ENCODE results near the gene SPATS2. TPM values are rescaled to one million over a fixed set of nuclear protein-coding genes. Genes with fewer than 3 reads are reported as not detected.
"Not testable (repeated sequence)": the region's sequence is repeated elsewhere in the genome, so short reads cannot be mapped to it uniquely, and the experiment has no call there.

The SPATS2 gene
- total RNA-seq, 1 donor from 2014 or later = 49.5 TPM

DNA sequence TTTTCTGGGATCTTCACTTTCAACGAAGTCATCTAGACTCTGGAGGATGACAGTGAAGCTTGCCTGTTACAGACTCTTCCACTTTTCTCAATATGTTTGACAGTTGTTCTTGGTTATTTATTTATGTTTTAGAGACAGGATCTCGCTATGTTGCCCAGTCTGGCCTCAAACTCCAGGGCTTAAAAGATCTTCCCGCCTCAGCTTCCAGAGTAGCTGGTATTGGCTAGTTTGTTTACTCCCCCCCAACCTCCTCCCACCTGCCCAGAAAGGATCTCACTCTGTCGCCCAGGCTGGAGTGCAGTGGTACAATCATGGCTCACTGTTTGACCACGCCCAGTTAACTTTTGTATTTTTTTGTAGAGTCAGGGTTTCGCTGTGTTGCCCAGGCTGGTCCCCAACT, 3.3 kb downstream of the SPATS2 start:
- H3K4me2 ChIP-seq = no peak overlapping the region
- no peak overlapping the region for H3K9ac ChIP-seq
- peaks cover 60% of the 10 kb centered on the region for H4K20me1 ChIP-seq (ENCODE audit: low read depth)
- no peak overlapping the region for H3K4me3 Mint-ChIP-seq
- no peak overlapping the region for H3K27ac Mint-ChIP-seq
- H2AFZ ChIP-seq (replicated peaks) = no peak overlapping the region
- H3K4me3 ChIP-seq = no peak overlapping the region
- peaks cover 14% of the 10 kb centered on the region for H3K36me3 Mint-ChIP-seq
- H3K9me3 Mint-ChIP-seq = no peaks in the 10 kb centered on the region
- H3K36me3 ChIP-seq = no peaks in the 10 kb centered on the region
- no peak overlapping the region for H3K27ac ChIP-seq
- H3K79me2 ChIP-seq (ENCODE audit: low read depth) = peaks cover 79% of the 10 kb centered on the region
- peaks cover 19% of the 10 kb centered on the region for H3K4me1 Mint-ChIP-seq
- TF ChIP-seq, protein P1, sequence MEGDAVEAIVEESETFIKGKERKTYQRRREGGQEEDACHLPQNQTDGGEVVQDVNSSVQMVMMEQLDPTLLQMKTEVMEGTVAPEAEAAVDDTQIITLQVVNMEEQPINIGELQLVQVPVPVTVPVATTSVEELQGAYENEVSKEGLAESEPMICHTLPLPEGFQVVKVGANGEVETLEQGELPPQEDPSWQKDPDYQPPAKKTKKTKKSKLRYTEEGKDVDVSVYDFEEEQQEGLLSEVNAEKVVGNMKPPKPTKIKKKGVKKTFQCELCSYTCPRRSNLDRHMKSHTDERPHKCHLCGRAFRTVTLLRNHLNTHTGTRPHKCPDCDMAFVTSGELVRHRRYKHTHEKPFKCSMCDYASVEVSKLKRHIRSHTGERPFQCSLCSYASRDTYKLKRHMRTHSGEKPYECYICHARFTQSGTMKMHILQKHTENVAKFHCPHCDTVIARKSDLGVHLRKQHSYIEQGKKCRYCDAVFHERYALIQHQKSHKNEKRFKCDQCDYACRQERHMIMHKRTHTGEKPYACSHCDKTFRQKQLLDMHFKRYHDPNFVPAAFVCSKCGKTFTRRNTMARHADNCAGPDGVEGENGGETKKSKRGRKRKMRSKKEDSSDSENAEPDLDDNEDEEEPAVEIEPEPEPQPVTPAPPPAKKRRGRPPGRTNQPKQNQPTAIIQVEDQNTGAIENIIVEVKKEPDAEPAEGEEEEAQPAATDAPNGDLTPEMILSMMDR (IDR thresholded peaks at IDR 0.05) = no peak
- TF ChIP-seq EZH2phosphoT487 (IDR thresholded peaks at IDR 0.05) = no peak
- no peak for TF ChIP-seq EZH2 (IDR thresholded peaks at IDR 0.05)
- H3K27me3 ChIP-seq = peaks cover 2% of the 10 kb centered on the region
- peaks cover 14% of the 10 kb centered on the region for H3K4me1 ChIP-seq
- peaks cover 39% of the 10 kb centered on the region for H3F3A ChIP-seq (ENCODE audit: low read depth)
- no peaks in the 10 kb centered on the region for H3K9me3 ChIP-seq (ENCODE audit: low read depth)
- DNase-seq (ENCODE audit: low spot score) = no peak
- H3K27me3 Mint-ChIP-seq (ENCODE audit: insufficient read depth, low read depth) = no peaks in the 10 kb centered on the region

GRCh38 chr12:49375406-49375805, 8.1 kb downstream of the SPATS2 start:
- H3K27me3 Mint-ChIP-seq (ENCODE audit: insufficient read depth, low read depth) = no peaks in the 10 kb centered on the region
- H3K4me3 ChIP-seq = no peak overlapping the region
- H3K9me3 Mint-ChIP-seq = no peaks in the 10 kb centered on the region
- H3K36me3 ChIP-seq = no peaks in the 10 kb centered on the region
- H3K36me3 Mint-ChIP-seq = peaks cover 14% of the 10 kb centered on the region
- H3K27ac ChIP-seq = no peak overlapping the region
- no peaks in the 10 kb centered on the region for H3K27me3 ChIP-seq
- no peaks in the 10 kb centered on the region for H3K9me3 ChIP-seq (ENCODE audit: low read depth)
- peaks cover 99% of the 10 kb centered on the region for H3K79me2 ChIP-seq (ENCODE audit: low read depth)
- H3K4me3 Mint-ChIP-seq = no peak overlapping the region
- no peaks in the 10 kb centered on the region for H3K4me1 ChIP-seq
- peaks cover 82% of the 10 kb centered on the region for H4K20me1 ChIP-seq (ENCODE audit: low read depth)
- no peak overlapping the region for H3K27ac Mint-ChIP-seq
- TF ChIP-seq, protein P1 (IDR thresholded peaks at IDR 0.05) = no peak
- TF ChIP-seq EZH2 (IDR thresholded peaks at IDR 0.05) (no peak), EZH2phosphoT487 (IDR thresholded peaks at IDR 0.05) (no peak)
- no peak overlapping the region for H3K4me2 ChIP-seq
- H2AFZ ChIP-seq (replicated peaks) = no peak overlapping the region
- DNase-seq (ENCODE audit: low spot score) = no peak
- H3K9ac ChIP-seq = no peak overlapping the region
- no peaks in the 10 kb centered on the region for H3K4me1 Mint-ChIP-seq
- H3F3A ChIP-seq (ENCODE audit: low read depth) = peaks cover 1% of the 10 kb centered on the region

DNA sequence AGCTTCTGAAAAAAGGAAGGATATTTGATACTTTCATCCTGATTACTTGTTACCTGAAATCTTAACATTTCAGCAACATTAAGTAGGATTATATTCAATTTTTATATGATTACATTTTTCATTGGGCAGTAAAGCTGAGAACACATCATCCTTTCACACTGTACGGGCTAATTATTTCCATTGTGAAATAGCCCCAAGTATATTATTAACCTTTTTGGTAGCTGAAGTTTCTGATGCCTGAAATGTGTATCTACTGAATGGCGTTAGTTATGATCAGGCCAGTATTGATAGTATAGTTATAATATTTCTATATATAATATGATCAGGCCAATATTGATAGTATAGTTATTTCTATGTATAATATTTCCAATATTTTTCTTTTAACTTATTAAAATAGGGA, 10.1 kb downstream of the SPATS2 start:
- H3K27ac Mint-ChIP-seq = no peak overlapping the region
- no peaks in the 10 kb centered on the region for H3K9me3 ChIP-seq (ENCODE audit: low read depth)
- peaks cover 99% of the 10 kb centered on the region for H3K79me2 ChIP-seq (ENCODE audit: low read depth)
- H3K27me3 ChIP-seq = no peaks in the 10 kb centered on the region
- no peaks in the 10 kb centered on the region for H3K4me1 Mint-ChIP-seq
- H3K36me3 ChIP-seq = no peaks in the 10 kb centered on the region
- no peak overlapping the region for H2AFZ ChIP-seq (replicated peaks)
- no peaks in the 10 kb centered on the region for H3F3A ChIP-seq (ENCODE audit: low read depth)
- no peak overlapping the region for H3K4me3 Mint-ChIP-seq
- no peak for TF ChIP-seq EZH2phosphoT487 (IDR thresholded peaks at IDR 0.05)
- TF ChIP-seq, protein P1 (IDR thresholded peaks at IDR 0.05) = no peak
- TF ChIP-seq EZH2 (IDR thresholded peaks at IDR 0.05) = no peak
- H3K4me2 ChIP-seq = no peak overlapping the region
- H3K27ac ChIP-seq = no peak overlapping the region
- no peaks in the 10 kb centered on the region for H3K9me3 Mint-ChIP-seq
- H3K4me1 ChIP-seq = no peaks in the 10 kb centered on the region
- DNase-seq (ENCODE audit: low spot score) = no peak
- H3K36me3 Mint-ChIP-seq = peaks cover 6% of the 10 kb centered on the region
- H4K20me1 ChIP-seq (ENCODE audit: low read depth) = peaks cover 80% of the 10 kb centered on the region
- H3K4me3 ChIP-seq = no peak overlapping the region
- no peaks in the 10 kb centered on the region for H3K27me3 Mint-ChIP-seq (ENCODE audit: insufficient read depth, low read depth)
- no peak overlapping the region for H3K9ac ChIP-seq

DNA sequence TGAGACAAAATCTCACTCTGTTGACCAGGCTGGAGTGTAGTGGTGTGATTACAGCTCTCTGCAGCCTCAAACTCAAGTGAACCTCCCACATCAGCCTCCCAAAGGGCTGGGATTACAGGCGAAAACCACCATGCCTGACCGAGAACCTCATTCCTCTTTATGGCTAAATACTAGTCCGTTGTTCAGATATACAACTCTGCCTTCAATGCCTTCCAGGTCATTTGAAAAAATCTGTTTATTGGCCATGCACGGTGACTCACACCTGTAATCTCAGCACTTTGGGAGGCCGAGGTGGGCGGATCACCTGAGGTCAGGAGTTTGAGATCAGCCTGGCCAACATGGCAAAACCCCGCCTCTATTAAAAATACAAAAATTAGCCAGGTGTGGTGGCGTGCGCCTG, 12.9 kb downstream of the SPATS2 start:
- not testable (repeated sequence) for H3K27me3 Mint-ChIP-seq (ENCODE audit: insufficient read depth, low read depth); H3K27me3 ChIP-seq; H3K9ac ChIP-seq; H3K4me2 ChIP-seq; H3K4me1 Mint-ChIP-seq; H3K4me3 ChIP-seq; H3K27ac Mint-ChIP-seq; H2AFZ ChIP-seq (replicated peaks); DNase-seq (ENCODE audit: low spot score); H3F3A ChIP-seq (ENCODE audit: low read depth); H3K4me1 ChIP-seq; H3K27ac ChIP-seq; H3K36me3 ChIP-seq; H3K4me3 Mint-ChIP-seq; H3K9me3 ChIP-seq (ENCODE audit: low read depth); H3K36me3 Mint-ChIP-seq; H3K9me3 Mint-ChIP-seq
- peaks cover 98% of the 10 kb centered on the region for H3K79me2 ChIP-seq (ENCODE audit: low read depth)
- peaks cover 72% of the 10 kb centered on the region for H4K20me1 ChIP-seq (ENCODE audit: low read depth)
